GM18526 (cell line): ENCODE measurements around the gene MANBA.

Experiments
- POLR2A ChIP-seq: IDR thresholded peaks from 3 replicates; pipeline ENCODE4 v1.6.1; 2011; ENCODE audit not compliant: insufficient read length; ENCODE audit errors: extremely low read depth

The MANBA gene

DNA sequence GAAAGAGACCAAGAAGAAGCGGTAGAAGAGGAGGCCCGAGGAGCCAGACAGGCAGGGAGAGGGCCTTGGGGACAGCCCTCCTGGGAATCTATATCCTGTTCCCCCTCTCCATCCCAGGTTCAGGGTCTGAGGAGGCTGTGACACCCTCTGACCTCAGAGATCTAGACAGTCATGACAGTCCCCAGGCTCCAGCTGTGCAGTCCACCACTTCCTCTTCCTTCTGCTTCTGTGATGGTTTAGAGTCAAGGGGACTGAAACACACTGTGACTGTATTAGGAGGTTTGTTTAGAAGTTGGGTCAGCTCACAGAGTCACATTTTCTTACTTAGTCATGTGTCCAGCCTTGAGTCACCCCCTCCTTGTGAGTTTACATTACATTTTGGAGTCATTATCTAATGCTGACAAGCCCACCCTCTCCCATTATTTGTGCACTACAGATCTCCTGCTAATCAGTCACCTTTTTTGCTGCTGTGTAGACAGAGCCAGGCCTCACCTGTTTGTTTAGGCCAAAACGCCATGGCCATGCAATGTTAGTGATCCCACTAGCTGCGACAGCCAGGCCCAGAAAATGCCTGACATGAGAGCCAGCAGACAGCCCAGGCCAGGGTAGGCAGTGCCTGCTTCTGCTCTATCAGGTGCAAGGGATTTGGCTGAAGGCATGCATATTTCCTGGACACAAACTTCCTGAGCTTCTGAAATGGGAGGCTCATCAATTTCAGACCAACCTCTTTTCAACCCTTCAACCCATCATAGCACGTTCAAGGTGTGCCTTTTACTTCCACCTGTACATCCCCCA lies 26.0 kb downstream of the MANBA start:
- no peak for TF ChIP-seq POLR2A

DNA sequence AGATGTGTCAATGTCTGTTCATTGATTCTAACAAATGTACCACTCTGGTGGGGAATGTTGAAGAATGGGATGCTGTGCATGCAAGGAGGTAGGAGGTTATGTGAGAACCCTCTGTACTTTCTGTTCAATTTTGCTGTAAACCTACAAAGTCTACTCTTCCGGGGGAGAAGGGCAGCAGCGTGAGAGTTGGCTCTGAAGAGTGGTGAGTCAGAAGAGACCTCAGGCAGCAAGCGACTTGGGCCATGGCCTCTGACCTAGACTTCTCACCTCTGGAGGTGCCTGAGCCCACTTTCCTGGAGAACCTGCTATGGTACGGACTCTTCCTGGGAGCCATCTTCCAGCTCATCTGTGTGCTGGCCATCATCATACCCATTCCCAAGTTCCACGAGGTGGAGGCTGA lies 26.7 kb downstream of the MANBA start:
- no peak for TF ChIP-seq POLR2A

DNA sequence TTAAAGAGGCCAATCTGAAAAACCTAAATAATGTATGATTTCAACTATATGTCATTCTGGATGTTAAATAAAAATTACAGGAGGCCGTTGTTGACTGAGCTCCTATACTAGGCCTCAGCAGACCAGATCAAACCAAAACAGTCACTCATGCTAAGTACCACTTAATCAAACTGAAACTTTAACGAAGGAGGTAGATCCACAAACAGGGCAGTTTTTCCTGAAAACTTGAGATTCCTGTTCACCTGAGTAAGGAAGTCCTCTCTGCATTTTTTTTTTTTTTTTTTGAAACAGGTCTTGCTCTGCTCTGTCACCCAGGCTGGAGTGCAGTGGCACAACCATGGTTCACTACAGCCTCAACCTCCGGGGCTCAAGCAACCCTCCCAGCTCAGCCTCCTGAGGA lies 27.7 kb downstream of the MANBA start:
- no peak for TF ChIP-seq POLR2A

DNA sequence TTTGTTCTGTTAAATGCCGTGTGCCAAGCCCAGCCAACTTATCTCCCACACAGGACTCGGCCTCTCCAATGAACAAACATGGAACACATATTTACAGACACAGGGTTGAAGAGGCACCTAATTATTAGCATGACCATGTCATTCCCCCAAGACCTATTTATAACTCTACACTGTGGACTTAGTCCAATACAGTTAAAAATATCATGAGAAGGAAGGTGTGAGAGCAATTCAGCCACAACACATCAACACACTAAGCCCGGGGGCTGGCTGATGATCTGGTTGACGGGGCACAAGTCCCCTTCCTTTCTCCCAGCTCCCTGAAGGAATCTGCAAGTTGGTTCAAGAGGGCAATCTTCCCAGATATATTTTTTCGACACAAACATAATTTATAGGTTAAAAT lies 28.1 kb downstream of the MANBA start:
- TF ChIP-seq POLR2A, result no peak

DNA sequence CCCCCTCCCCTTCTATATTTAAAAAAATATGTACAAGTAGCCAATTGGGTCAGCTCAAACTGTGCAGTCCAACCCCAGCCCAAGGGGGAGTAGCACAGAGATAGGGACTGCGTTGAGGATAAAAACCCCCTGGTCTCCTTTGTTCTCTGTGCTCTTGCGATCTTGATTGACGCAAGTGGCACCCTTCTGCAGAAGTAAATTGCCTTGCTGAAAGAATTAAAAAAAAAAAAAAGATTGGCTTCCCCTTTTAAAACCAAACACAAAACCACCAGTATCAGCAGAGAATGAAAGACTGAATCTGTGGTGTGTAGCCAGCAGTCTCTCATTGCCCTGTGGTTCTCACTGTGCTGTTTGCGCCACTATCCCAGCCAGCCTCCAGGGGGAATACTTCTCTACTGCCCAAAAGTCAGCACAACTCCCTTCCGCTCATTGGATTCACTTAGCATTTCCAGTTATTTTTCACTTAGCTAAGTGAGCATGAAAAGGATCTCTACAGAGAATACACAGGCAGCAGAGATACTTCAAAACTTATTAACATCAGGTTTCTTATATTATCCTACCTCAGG lies 29.7 kb downstream of the MANBA start:
- TF ChIP-seq POLR2A, result no peak

DNA sequence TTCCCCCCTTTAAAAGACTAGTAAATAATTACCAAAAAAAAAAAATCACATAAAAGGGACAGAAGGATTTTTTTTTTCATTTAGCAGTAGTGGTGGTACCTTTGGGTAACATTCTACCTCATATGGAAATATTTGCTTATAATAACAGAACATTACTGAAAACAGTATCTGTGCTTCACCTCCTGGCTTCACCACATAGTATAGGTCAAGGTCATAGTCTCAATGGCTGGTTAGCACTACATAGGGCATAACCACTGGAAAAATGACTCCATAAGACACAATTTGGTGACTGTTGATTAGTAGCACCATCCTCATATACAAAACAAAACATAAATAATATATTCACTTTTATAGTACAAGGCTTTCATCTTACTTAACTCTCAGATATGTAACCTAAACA lies 34.7 kb downstream of the MANBA start:
- TF ChIP-seq POLR2A, result no peak

DNA sequence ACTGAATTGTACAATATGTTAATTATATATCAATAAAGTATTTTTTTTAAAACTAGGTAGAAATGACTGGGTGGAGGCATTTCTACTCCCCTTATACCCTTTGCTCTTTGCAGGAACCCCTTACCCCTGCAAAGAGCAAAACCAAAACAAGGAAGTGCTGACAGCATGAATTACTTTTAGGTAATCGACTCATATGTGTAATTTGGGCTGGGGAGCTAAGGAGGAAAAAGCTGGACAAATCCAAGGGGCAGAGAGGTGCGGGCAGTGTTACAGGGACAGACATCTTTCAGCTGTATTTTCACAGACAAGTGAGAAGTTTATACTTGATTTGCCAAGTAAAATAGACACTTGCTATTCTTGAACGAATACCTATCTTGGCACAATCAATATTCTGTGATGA lies 35.5 kb downstream of the MANBA start:
- no peak for TF ChIP-seq POLR2A

DNA sequence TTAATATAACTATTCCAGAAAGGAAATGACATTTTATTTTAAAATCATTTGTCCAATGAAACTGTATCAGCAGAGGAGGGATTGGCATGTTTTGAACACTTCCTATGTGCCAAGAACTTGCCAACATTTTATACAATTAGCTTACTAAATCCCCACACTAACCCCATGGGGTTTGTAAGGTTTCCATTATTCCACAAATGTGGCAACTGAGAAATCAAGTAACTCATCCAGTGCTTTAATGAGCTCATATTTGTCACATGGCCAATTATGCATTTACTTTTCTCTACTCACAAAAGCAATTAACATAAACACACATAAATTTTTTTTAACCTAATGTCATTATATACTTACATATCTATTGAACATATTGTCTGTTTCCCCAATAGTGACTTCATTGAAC lies 37.3 kb downstream of the MANBA start:
- no peak for TF ChIP-seq POLR2A

DNA sequence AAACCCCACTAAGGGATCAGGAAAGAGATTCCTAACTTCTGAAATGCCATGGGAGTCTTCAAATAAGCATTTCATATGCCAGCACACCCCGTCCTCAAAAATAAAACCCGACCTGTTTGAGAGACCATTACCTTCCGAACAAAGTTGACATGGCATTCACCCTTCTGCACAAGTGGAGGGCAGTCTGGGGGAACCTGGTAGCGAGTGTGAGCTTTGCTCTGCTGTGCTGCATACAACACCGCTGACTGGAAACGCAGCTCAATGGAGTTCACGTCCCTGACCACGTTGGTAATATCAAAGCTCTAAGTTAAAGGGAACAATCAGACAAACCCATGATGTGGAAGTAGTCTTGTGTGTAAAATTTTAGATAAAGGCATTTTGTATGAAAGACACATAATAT lies 38.0 kb downstream of the MANBA start:
- TF ChIP-seq POLR2A, result no peak

DNA sequence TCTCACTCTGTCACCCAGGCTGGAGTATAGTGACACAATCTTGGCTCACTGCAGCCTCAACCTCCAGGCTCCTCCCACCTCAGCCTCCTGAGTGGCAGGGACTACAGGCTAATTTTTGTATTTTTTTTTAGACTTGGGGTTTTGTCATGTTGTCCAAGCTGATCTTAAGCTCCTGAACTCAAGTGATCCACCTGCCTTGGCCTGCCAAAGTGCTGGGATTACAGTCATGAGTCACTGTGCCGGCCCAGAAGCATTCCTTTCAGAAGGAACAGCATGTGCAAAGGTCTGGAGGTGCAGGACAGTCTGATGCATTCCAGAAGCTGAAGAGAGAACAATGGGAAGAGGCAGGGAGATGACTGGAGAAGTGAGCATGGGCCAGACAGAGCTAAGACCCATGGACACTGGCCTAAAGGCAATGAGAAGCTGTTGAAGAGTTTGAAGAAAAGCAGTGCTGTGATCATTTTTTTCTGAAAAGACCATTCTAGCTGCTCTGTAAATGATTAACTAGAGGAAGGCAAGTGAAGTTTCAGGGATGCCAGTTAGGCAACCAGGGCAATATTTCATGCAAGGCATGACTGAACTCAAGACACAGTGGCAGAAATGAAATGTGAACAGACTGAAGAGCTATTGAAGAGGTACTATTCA lies 43.2 kb downstream of the MANBA start:
- no peak for TF ChIP-seq POLR2A

DNA sequence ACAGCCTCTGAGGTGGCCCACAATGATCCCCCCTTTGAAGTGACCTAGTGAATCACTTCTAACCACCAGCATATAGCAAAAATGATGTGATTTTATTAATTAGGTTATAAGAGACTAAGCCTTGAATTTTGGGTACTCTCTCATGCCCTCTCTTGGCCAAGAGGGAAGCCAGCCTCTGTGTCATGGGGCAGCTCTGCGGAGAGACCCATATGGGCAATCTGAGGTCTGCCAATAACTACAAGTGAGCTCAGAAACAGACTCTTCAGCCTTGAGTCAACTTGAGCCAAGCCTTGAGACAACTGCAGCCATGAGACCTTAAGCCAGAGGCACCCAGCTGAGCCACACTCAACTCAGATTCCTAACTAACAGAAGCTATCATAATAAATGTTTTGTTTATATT lies 45.7 kb downstream of the MANBA start:
- TF ChIP-seq POLR2A, result no peak

DNA sequence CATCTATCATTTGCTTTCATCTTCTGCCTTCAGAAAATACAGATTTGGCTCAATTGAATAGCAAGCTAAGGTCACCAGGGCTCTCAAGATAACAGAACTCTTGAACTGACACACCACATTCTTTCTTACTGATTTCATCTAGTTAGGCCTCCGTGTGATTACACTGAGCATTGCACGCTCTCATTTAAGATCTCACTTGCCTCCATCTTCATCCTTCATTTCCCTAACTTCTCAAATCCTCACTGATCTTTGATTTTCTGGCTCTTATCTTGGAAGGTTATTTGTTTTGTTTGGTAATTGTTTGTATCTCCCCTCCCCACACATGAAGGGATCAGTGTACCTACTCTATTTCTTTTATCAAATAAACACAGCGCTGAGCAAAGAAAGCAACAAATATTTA lies 47.7 kb downstream of the MANBA start:
- no peak for TF ChIP-seq POLR2A

DNA sequence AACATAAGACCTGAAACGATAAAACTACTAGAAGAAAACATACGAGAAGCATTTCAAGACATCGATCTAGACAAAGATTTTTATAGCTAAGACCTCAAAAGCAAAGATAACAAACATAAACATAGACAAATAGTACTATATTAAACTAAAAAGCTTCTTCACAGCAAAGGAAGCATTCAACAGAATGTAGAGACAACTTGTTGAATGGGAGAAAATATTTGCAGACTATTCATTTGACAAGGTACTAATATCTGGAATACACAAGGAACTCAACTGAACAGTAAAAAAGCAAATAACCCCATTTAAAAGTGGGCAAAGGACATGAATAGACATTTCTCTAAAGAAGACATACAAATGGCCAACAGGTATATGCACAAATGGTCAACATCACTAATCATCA lies 49.8 kb downstream of the MANBA start:
- no peak for TF ChIP-seq POLR2A

DNA sequence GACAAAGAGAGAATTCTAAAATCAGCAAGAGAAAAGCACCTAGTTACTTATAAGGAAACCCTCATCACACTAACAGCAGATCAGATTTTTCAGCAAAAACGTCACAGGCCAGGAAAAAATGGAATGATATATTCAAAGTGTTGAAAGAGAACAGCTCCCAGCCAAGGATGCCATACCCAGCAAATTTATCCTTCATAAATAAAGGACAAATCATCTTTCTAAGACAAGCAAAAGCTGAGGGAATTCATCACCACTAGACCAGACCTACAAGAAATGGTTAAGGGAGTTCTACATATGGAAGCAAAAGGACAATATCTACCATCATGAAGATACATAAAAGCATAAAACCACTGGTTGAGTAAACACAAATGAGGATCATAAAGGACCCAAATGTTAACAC lies 53.6 kb downstream of the MANBA start:
- TF ChIP-seq POLR2A, result no peak

DNA sequence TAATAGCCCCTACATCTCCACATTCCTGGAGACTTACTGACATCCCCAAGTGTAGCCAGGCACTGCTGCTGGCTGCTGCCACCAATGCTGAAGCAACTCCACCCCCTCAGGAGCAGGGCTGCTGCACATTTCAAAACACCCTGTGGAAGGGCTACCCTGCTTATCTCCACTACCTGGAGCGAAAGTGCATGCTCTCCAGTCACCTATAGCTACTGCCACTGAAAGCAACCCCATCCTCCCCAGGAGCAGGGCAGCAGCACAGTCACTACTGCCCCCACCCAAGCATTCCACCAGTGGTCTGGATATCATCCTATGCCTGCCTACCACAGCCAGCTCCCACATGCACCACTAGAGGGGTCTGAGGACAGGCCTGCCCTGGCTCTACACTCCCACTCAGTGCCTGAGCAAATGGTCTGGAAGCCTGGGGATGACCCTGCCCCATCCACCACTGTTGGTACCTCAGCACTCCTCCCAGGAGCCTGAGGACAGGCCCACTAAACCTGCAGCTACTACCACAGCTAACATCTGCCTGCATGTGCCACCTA lies 55.3 kb downstream of the MANBA start:
- TF ChIP-seq POLR2A, result no peak

DNA sequence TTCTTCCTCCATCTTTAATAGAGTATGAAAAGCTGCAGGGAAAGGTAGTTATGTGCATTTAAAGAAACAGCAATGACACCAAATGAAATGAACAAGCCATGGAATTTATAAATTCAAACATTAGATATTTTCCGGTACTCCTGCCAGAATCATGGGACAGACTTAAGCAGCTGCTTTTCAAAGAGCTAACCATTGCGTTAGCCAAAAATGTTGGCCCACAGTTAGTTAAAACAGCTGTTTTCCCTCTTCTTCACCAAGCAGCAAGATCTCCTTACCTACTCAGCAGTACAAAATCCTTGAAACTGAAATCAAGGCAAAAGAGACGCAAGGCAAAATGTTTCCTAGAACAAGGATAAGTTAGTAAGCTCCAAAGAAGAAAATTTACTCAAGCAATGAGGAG lies 64.0 kb downstream of the MANBA start:
- no peak for TF ChIP-seq POLR2A
